ENCODE data around the gene IMMT.
A peak's percentile ranks its signal among the peaks of the same experiment; 100 is the strongest.

Gene IMMT

GRCh38 chr2:86219896-86220295, 24.6 kb upstream of the IMMT start:
- FAIRE-seq (no peak), DNase-seq (ENCODE audit: insufficient read length, low spot score) (no peak)
- no peak for TF ChIP-seq TAF1 (IDR thresholded peaks at IDR 0.05; ENCODE audit: low read depth, low read length)
- no peak for TF ChIP-seq POLR2AphosphoS5 (IDR thresholded peaks at IDR 0.05; ENCODE audit: low read depth, low read length)
- no peak for TF ChIP-seq PAX5 (IDR thresholded peaks at IDR 0.05; ENCODE audit: insufficient read depth, low read length, severe bottlenecking)
- TF ChIP-seq SPI1 (IDR thresholded peaks at IDR 0.05; ENCODE audit: low read depth, low read length), result no peak
- TF ChIP-seq POU2F2 (IDR thresholded peaks at IDR 0.05; ENCODE audit: low read depth, low read length), result no peak
- no peak for TF ChIP-seq POLR2A (IDR thresholded peaks at IDR 0.05; ENCODE audit: low read depth, low read length)

GRCh38 chr2:86218124-86218523, 22.9 kb upstream of the IMMT start:
- no peak for TF ChIP-seq POU2F2 (IDR thresholded peaks at IDR 0.05; ENCODE audit: low read depth, low read length)
- TF ChIP-seq POLR2A (IDR thresholded peaks at IDR 0.05; ENCODE audit: low read depth, low read length), result no peak
- TF ChIP-seq SPI1 (IDR thresholded peaks at IDR 0.05; ENCODE audit: low read depth, low read length), result no peak
- TF ChIP-seq TAF1 (IDR thresholded peaks at IDR 0.05; ENCODE audit: low read depth, low read length), result no peak
- no peak for TF ChIP-seq PAX5 (IDR thresholded peaks at IDR 0.05; ENCODE audit: insufficient read depth, low read length, severe bottlenecking)
- TF ChIP-seq POLR2AphosphoS5 (IDR thresholded peaks at IDR 0.05; ENCODE audit: low read depth, low read length), result no peak
- FAIRE-seq, result no peak

GRCh38 chr2:86216575-86217555, 21.6 kb upstream of the IMMT start:
- FAIRE-seq (no peak), DNase-seq (ENCODE audit: insufficient read length, low spot score) (no peak)
- TF ChIP-seq POLR2AphosphoS5 (IDR thresholded peaks at IDR 0.05; ENCODE audit: low read depth, low read length) (no peak), SPI1 (IDR thresholded peaks at IDR 0.05; ENCODE audit: low read depth, low read length) (no peak)

More at GRCh38 chr2:86218124-86218523, 22.9 kb upstream of the IMMT start:
- no peak for DNase-seq (ENCODE audit: insufficient read length, low spot score)

GRCh38 chr2:86214503-86214832, 19.2 kb upstream of the IMMT start:
- no peak for DNase-seq (ENCODE audit: insufficient read length, low spot score)
- no peak for FAIRE-seq
- no peak for TF ChIP-seq POLR2A (IDR thresholded peaks at IDR 0.05; ENCODE audit: low read depth, low read length)
- no peak for TF ChIP-seq POLR2AphosphoS5 (IDR thresholded peaks at IDR 0.05; ENCODE audit: low read depth, low read length)
- TF ChIP-seq TAF1 (IDR thresholded peaks at IDR 0.05; ENCODE audit: low read depth, low read length), result no peak

GRCh38 chr2:86213699-86214502, 18.6 kb upstream of the IMMT start:
- DNase-seq (ENCODE audit: insufficient read length, low spot score) (no peak), FAIRE-seq (no peak)
- TF ChIP-seq PAX5 (IDR thresholded peaks at IDR 0.05; ENCODE audit: insufficient read depth, low read length, severe bottlenecking) (no peak), POU2F2 (IDR thresholded peaks at IDR 0.05; ENCODE audit: low read depth, low read length) (no peak), POLR2A (IDR thresholded peaks at IDR 0.05; ENCODE audit: low read depth, low read length) (no peak)

DNA sequence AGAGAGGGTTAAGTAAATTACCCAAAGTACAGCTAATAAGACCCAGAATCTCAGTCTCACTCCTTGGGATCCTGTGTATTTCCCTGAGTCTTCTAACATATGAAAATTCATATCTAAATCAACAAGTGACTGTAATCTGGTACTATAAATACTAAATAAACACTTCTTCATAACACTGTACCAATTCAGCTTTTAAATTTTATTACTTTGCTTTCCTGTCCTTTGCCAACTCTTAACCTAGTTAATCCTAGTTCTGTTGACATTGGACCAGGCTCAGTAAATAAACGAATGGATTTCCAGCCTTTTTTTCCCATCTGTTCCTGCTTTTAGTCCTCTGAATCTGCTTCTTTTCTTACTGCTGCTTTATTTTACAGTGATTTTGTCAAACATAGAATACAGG, 17.8 kb upstream of the IMMT start:
- FAIRE-seq, result no peak
- no peak for DNase-seq (ENCODE audit: insufficient read length, low spot score)
- TF ChIP-seq SPI1 (IDR thresholded peaks at IDR 0.05; ENCODE audit: low read depth, low read length) (no peak), POLR2AphosphoS5 (IDR thresholded peaks at IDR 0.05; ENCODE audit: low read depth, low read length) (no peak), PAX5 (IDR thresholded peaks at IDR 0.05; ENCODE audit: insufficient read depth, low read length, severe bottlenecking) (no peak), TAF1 (IDR thresholded peaks at IDR 0.05; ENCODE audit: low read depth, low read length) (no peak), POLR2A (IDR thresholded peaks at IDR 0.05; ENCODE audit: low read depth, low read length) (no peak), POU2F2 (IDR thresholded peaks at IDR 0.05; ENCODE audit: low read depth, low read length) (no peak)

DNA sequence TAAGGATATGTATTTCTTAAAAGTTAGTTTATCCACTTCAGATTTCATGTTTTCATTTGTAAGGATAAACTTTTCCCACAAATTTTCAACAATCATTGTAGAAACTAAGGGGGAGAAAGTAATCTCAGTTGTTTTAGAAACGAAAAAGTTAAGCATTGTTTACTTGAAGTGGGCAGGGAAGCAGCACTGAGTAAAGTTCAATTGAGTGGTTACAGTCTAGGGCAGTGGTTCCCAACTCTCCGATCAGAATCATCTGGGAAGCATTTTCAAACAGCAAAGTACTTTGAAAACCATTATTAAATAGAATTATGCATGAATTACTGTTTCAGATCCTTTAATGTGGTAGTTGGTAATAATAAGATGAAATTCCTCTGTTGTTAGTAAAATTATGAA, 16.5 kb upstream of the IMMT start:
- DNase-seq (ENCODE audit: insufficient read length, low spot score) (no peak), FAIRE-seq (no peak)
- TF ChIP-seq TAF1 (IDR thresholded peaks at IDR 0.05; ENCODE audit: low read depth, low read length) (no peak), PAX5 (IDR thresholded peaks at IDR 0.05; ENCODE audit: insufficient read depth, low read length, severe bottlenecking) (no peak), POU2F2 (IDR thresholded peaks at IDR 0.05; ENCODE audit: low read depth, low read length) (no peak), SPI1 (IDR thresholded peaks at IDR 0.05; ENCODE audit: low read depth, low read length) (no peak), POLR2A (IDR thresholded peaks at IDR 0.05; ENCODE audit: low read depth, low read length) (no peak), POLR2AphosphoS5 (IDR thresholded peaks at IDR 0.05; ENCODE audit: low read depth, low read length) (no peak)

DNA sequence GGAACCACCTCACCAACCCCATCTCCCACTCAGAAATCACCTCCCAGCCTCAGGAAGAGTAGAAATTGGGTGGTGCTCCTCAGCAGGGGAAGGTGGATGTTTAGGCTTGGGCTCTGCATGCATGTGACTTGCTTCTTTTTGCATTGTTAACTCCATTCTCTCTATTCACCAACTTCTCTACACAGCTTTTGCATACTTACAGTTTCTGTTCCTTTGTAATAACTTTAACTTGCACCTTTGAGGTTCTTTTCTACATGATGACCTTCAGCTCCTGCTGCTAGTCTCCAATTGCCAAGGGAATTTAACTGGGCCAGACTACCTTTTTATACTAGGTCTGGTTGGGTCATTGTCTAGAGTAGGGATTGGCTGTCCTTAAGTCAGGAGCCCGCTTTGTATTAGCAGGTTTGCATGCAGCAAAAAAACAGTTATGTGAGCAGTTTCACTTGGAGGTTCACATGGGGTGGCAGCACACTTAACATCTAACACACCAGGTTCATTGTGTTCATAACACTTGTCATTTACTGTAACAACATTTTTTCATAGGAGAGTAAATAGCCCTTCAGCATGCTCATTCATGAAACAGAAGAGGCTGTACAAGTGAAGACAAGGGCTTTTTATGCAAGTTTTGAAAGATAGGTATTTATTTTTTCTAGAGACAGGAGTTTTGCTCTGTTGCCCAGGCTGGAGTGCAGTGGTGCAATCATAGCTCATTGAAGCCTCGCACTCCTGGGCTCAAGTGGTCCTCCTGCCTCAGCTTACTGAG, 16.0 kb upstream of the IMMT start:
- DNase-seq (ENCODE audit: insufficient read length, low spot score) (no peak), FAIRE-seq (peak; percentile 62)
- TF ChIP-seq POLR2A (IDR thresholded peaks at IDR 0.05; ENCODE audit: low read depth, low read length) (no peak), TAF1 (IDR thresholded peaks at IDR 0.05; ENCODE audit: low read depth, low read length) (no peak), SPI1 (IDR thresholded peaks at IDR 0.05; ENCODE audit: low read depth, low read length) (peak; percentile 42), POU2F2 (IDR thresholded peaks at IDR 0.05; ENCODE audit: low read depth, low read length) (no peak), POLR2AphosphoS5 (IDR thresholded peaks at IDR 0.05; ENCODE audit: low read depth, low read length) (no peak), PAX5 (IDR thresholded peaks at IDR 0.05; ENCODE audit: insufficient read depth, low read length, severe bottlenecking) (no peak)

- no peak for DNase-seq (ENCODE audit: insufficient read length, low spot score)
- FAIRE-seq, result no peak
- TF ChIP-seq POLR2AphosphoS5 (IDR thresholded peaks at IDR 0.05; ENCODE audit: low read depth, low read length) (no peak), TAF1 (IDR thresholded peaks at IDR 0.05; ENCODE audit: low read depth, low read length) (no peak), SPI1 (IDR thresholded peaks at IDR 0.05; ENCODE audit: low read depth, low read length) (no peak), POU2F2 (IDR thresholded peaks at IDR 0.05; ENCODE audit: low read depth, low read length) (no peak), PAX5 (IDR thresholded peaks at IDR 0.05; ENCODE audit: insufficient read depth, low read length, severe bottlenecking) (no peak), POLR2A (IDR thresholded peaks at IDR 0.05; ENCODE audit: low read depth, low read length) (no peak)
Measured at GRCh38 chr2:86204458-86204857, 9.2 kb upstream of the IMMT start.

All from GM12891 (cell line).